DOHH2 (cell line): ENCODE data around the gene PLCL1.

ENCODE experiments used
- CTCF ChIP-seq: fragments of 200-600 bp; sonication (generic); IDR thresholded peaks from one replicate; pipeline ENCODE4 v1.5.1; 2014; ENCODE audit warnings: antibody characterized with exemption, mild to moderate bottlenecking, low read depth, low read length; ENCODE audit not compliant: poor library complexity, severe bottlenecking
- EZH2phosphoT487 ChIP-seq: fragments of 200-600 bp; sonication (generic); IDR thresholded peaks from 2 replicates; pipeline ENCODE4 v1.6.1; 2017; ENCODE audit warnings: borderline replicate concordance, mild to moderate bottlenecking, antibody characterized with exemption, low read length, moderate library complexity, mixed read lengths

- TF ChIP-seq EZH2phosphoT487 (no peak), CTCF (no peak)
Measured at GRCh38 chr2:198173242-198173641, 368.8 kb downstream of the PLCL1 start.
